Adipocyte (in vitro differentiated cells): ENCODE measurements around the gene FGFR4.

Experiments
- DNase-seq: peaks from one replicate; pipeline ENCODE4 v3.0.0-alpha.2; 2015; ENCODE audit warnings: low read depth
- H3K27me3 ChIP-seq: replicated peaks from 2 replicates; pipeline ENCODE4 v1.7.0; 2013; ENCODE audit warnings: mild to moderate bottlenecking, low read length, moderate library complexity; ENCODE audit not compliant: control insufficient read depth, insufficient read depth
- H3K36me3 ChIP-seq: 2 replicates; pipeline ENCODE4 v1.7.0; 2013; ENCODE audit warnings: low read length, mild to moderate bottlenecking, moderate library complexity; ENCODE audit not compliant: control insufficient read depth, insufficient read depth, severe bottlenecking
- H3K4me1 ChIP-seq: 2 replicates; pipeline ENCODE4 v1.7.0; 2013; ENCODE audit warnings: mild to moderate bottlenecking, low read length, moderate library complexity; ENCODE audit not compliant: control insufficient read depth, insufficient read depth
- H3K4me3 ChIP-seq: 2 replicates; pipeline ENCODE4 v1.7.0; 2013; ENCODE audit warnings: mild to moderate bottlenecking, low read length, moderate library complexity
- H3K9ac ChIP-seq: 2 replicates; pipeline ENCODE4 v1.7.0; 2013; ENCODE audit warnings: mild to moderate bottlenecking, low read length, moderate library complexity
- H3K9me3 ChIP-seq: 2 replicates; pipeline ENCODE4 v1.7.0; 2013; ENCODE audit warnings: mild to moderate bottlenecking, low read length, moderate library complexity; ENCODE audit not compliant: control insufficient read depth

The FGFR4 gene

GRCh38 chr5:177140312-177140711 lies 53.6 kb downstream of the FGFR4 start:
- H3K4me1 ChIP-seq: peaks cover 16% of the 10 kb centered on the region
- H3K9ac ChIP-seq: no peak overlapping the region
- peaks cover 63% of the 10 kb centered on the region for H3K36me3 ChIP-seq
- DNase-seq: no peak
- H3K4me3 ChIP-seq: no peak overlapping the region
- no peaks in the 10 kb centered on the region for H3K27me3 ChIP-seq
- no peaks in the 10 kb centered on the region for H3K9me3 ChIP-seq

- H3K9me3 ChIP-seq: no peaks in the 10 kb centered on the region
- DNase-seq: no peak
- H3K36me3 ChIP-seq: peaks cover 53% of the 10 kb centered on the region
- H3K4me1 ChIP-seq: peaks cover 12% of the 10 kb centered on the region
- H3K4me3 ChIP-seq: no peak overlapping the region
- H3K27me3 ChIP-seq: no peaks in the 10 kb centered on the region
- no peak overlapping the region for H3K9ac ChIP-seq
These were observed 54.8 kb downstream of the FGFR4 start for GRCh38 chr5:177141496-177141895.

- H3K36me3 ChIP-seq: peaks cover 51% of the 10 kb centered on the region
- H3K27me3 ChIP-seq: no peaks in the 10 kb centered on the region
- no peak overlapping the region for H3K4me3 ChIP-seq
- no peak overlapping the region for H3K9ac ChIP-seq
- peaks cover 11% of the 10 kb centered on the region for H3K4me1 ChIP-seq
- DNase-seq: no peak
- H3K9me3 ChIP-seq: no peaks in the 10 kb centered on the region
These were observed 55.4 kb downstream of the FGFR4 start for GRCh38 chr5:177142098-177142611.

GRCh38 chr5:177142778-177143177 lies 56.1 kb downstream of the FGFR4 start:
- H3K4me1 ChIP-seq: peaks cover 8% of the 10 kb centered on the region
- no peak overlapping the region for H3K4me3 ChIP-seq
- no peak overlapping the region for H3K9ac ChIP-seq
- peaks cover 46% of the 10 kb centered on the region for H3K36me3 ChIP-seq
- no peaks in the 10 kb centered on the region for H3K9me3 ChIP-seq
- DNase-seq: no peak
- H3K27me3 ChIP-seq: no peaks in the 10 kb centered on the region

- peaks cover 5% of the 10 kb centered on the region for H3K4me1 ChIP-seq
- no peaks in the 10 kb centered on the region for H3K9me3 ChIP-seq
- H3K4me3 ChIP-seq: no peak overlapping the region
- H3K27me3 ChIP-seq: no peaks in the 10 kb centered on the region
- H3K9ac ChIP-seq: no peak overlapping the region
- peaks cover 55% of the 10 kb centered on the region for H3K36me3 ChIP-seq
- DNase-seq: peak; percentile 53
These were observed 60.4 kb downstream of the FGFR4 start for GRCh38 chr5:177146891-177147638.
